Stimulated activated CD4-positive, alpha-beta T cell treated with anti-CD3 and anti-CD28 coated beads, TNF-alpha, amount 100 ng/mL, for 24 hours (primary cell): Measurements from ENCODE around the gene ADGRG6.

Source experiments
- DNase-seq, 3 experiments: peaks; one replicate each; pipeline ENCODE4 v3.0.0-alpha.2; 2020; ENCODE audit warnings: low read depth in 3 of 3

ADGRG6 gene

DNA sequence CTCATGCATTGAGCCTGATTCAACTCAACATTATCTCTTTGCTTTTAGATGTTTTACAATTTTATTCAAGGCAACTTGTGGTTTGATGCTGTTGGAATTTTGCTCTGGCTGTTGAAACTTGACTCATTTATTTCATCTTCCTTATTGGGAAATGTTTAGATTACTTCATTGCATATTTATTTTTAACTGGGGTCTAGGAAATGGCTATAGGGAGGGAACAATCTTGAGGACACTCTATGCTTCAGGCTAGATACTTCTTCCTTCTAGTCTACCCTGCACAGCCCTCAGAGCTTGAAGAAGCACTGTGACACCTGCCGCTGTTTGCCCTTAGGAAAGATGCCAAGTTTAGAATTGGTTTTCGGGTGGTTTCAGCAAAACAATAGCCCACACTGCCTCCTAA is 183.4 kb downstream of the ADGRG6 start:
- no peak for DNase-seq

DNA sequence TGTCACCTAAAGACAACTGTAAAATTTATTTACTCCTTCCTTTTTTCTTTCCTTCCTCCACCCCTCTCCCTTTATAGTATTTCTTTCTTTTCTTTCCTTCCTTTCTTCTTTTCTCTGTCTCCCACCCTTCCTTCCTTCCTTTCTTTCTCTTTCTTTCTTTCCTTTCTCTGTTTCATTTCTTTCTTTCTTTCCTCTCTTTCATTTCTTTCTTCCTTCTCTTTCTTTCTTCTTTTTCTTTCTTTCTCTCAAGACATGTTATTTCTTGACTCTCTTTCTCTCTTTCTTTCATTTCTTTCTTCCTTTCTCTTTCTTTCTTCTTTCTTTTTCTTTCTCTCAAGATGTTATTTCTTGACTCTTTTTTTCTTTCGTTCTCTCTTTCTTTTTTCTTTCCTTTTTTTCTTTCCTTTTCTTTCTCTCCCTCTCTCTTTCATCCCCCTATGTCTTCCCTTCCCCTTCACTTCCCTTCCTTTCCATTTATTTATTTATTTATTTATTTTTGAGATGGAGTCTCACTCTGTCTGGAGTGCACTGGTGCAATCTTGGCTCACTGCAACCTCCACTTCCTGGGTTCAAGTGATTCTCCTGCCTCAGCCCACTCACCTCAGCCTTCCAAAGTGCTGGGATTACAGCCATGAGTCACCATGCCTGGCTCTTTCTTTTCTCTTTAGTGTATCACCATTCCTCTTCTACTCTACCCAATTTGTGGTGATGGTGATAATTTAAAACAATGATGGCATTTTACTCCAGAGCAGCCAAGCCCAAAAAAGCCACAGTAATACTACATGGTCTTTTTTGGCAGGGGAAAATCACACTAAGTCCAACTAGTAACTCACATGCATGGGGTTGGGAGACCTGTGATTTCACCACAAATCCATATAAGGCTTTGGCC is 188.2 kb downstream of the ADGRG6 start:
- DNase-seq: no peak
